ENCODE results near the gene DCANP1.

Gene DCANP1

GRCh38 chr5:135443161-135443960 lies 3.8 kb downstream of the DCANP1 start:
- in situ Hi-C loops (cut with MboI; ENCODE audit: low sequenced_read_pairs): no loop called here

- in situ Hi-C loops (cut with MboI; ENCODE audit: low sequenced_read_pairs): no loop called here
Observed at GRCh38 chr5:135442431-135443160, 4.6 kb downstream of the DCANP1 start.

GRCh38 chr5:135441919-135442318 lies 5.2 kb downstream of the DCANP1 start:
- in situ Hi-C loops (cut with MboI; ENCODE audit: low sequenced_read_pairs): no loop called here

GRCh38 chr5:135441350-135441831 lies 5.8 kb downstream of the DCANP1 start:
- in situ Hi-C loops (cut with MboI; ENCODE audit: low sequenced_read_pairs): no loop called here

- in situ Hi-C loops (cut with MboI; ENCODE audit: low sequenced_read_pairs): no loop called here
Observed at GRCh38 chr5:135440916-135441315, 6.2 kb downstream of the DCANP1 start.

- in situ Hi-C loops (cut with MboI; ENCODE audit: low sequenced_read_pairs): no loop called here
Observed at GRCh38 chr5:135439231-135440205, 7.6 kb downstream of the DCANP1 start.

GRCh38 chr5:135438636-135439221 lies 8.4 kb downstream of the DCANP1 start:
- in situ Hi-C loops (cut with MboI; ENCODE audit: low sequenced_read_pairs): no loop called here

- in situ Hi-C loops (cut with MboI; ENCODE audit: low sequenced_read_pairs): no loop called here
Observed at GRCh38 chr5:135437796-135438560, 9.2 kb downstream of the DCANP1 start.

GRCh38 chr5:135437422-135437795 lies 9.7 kb downstream of the DCANP1 start:
- in situ Hi-C loops (cut with MboI; ENCODE audit: low sequenced_read_pairs): no loop called here

- in situ Hi-C loops (cut with MboI; ENCODE audit: low sequenced_read_pairs): no loop called here
Observed at GRCh38 chr5:135436951-135437418, 10.2 kb downstream of the DCANP1 start.

- in situ Hi-C loops (cut with MboI; ENCODE audit: low sequenced_read_pairs): no loop called here
Observed at GRCh38 chr5:135435467-135436330, 11.4 kb downstream of the DCANP1 start.

GRCh38 chr5:135434591-135435466 lies 12.3 kb downstream of the DCANP1 start:
- in situ Hi-C loops (cut with MboI; ENCODE audit: low sequenced_read_pairs): no loop called here

- in situ Hi-C loops (cut with MboI; ENCODE audit: low sequenced_read_pairs): no loop called here
Observed at GRCh38 chr5:135433681-135434426, 13.3 kb downstream of the DCANP1 start.

- in situ Hi-C loops (cut with MboI; ENCODE audit: low sequenced_read_pairs): no loop called here
Observed at GRCh38 chr5:135432113-135432512, 15.0 kb downstream of the DCANP1 start.

GRCh38 chr5:135430135-135430437 lies 17.1 kb downstream of the DCANP1 start:
- in situ Hi-C loops (cut with MboI; ENCODE audit: low sequenced_read_pairs): no loop called here

GRCh38 chr5:135429301-135430134 lies 17.6 kb downstream of the DCANP1 start:
- in situ Hi-C loops (cut with MboI; ENCODE audit: low sequenced_read_pairs): no loop called here

Measured in hTERT RPE-1 (cell line).